BLaER1 treated with 17β-estradiol and CSF1 and Interleukin-3, amounts not matched to agents 10 nM and 100 nM (cell line): Measurements from ENCODE around the gene S1PR3.

Source experiments
- H3K27ac ChIP-seq, 11 experiments: shearing (Covaris generic); formaldehyde crosslinking; 2 replicates each; pipeline ENCODE4 v1.8.1; 2022
- H3K27me3 ChIP-seq, 11 experiments: shearing (Covaris generic); formaldehyde crosslinking; 2 replicates each; pipeline ENCODE4 v1.8.1; 2022
- H3K36me3 ChIP-seq, 11 experiments: shearing (Covaris generic); formaldehyde crosslinking; 2 replicates each; pipeline ENCODE4 v1.8.1; 2022
- H3K4me1 ChIP-seq, 10 experiments: shearing (Covaris generic); formaldehyde crosslinking; 2 replicates each; pipeline ENCODE4 v1.8.1; 2022
- H3K4me2 ChIP-seq, 11 experiments: shearing (Covaris generic); formaldehyde crosslinking; 2 replicates each; pipeline ENCODE4 v1.8.1; 2022
- H3K4me3 ChIP-seq, 10 experiments: shearing (Covaris generic); formaldehyde crosslinking; 2 replicates each; pipeline ENCODE4 v1.8.1; 2022
- H3K9ac ChIP-seq, 11 experiments: shearing (Covaris generic); formaldehyde crosslinking; 2 replicates each; pipeline ENCODE4 v1.8.1; 2022
- H3K9me3 ChIP-seq, 11 experiments: shearing (Covaris generic); formaldehyde crosslinking; replicated peaks in 1 of 11; 2 replicates each; pipeline ENCODE4 v1.8.1; 2022
- H4K20me1 ChIP-seq, 11 experiments: shearing (Covaris generic); formaldehyde crosslinking; 2 replicates each; pipeline ENCODE4 v1.8.1; 2022
- Cebpa-rat ChIP-seq, 11 experiments: shearing (Covaris generic); IDR thresholded peaks; 2 replicates each; pipeline ENCODE4 v1.8.1; 2022

S1PR3 gene

GRCh38 chr9:88974641-88975040 lies 16.6 kb upstream of the S1PR3 start:
- peaks cover 5 to 13% (median 9%) of the 10 kb centered on the region in 11 experiments; a peak in 15 of 22 replicates for H3K9me3 ChIP-seq
- TF ChIP-seq Cebpa-rat (IDR thresholded peaks at IDR 0.05): no peak

GRCh38 chr9:88975966-88976889 lies 15.0 kb upstream of the S1PR3 start:
- TF ChIP-seq Cebpa-rat (IDR thresholded peaks at IDR 0.05): no peak
- no peaks in the 10 kb centered on the region for H3K4me1 ChIP-seq
- H3K9me3 ChIP-seq: peaks cover 13 to 27% (median 22%) of the 10 kb centered on the region in 11 experiments; a peak in 20 of 22 replicates
- no peak overlapping the region for H3K4me3 ChIP-seq
- H3K4me2 ChIP-seq: no peak overlapping the region
- H4K20me1 ChIP-seq: no peaks in the 10 kb centered on the region
- H3K27me3 ChIP-seq: peaks cover 0 to 5% (median 0%) of the 10 kb centered on the region in 11 experiments; a peak in 1 of 22 replicates
- H3K9ac ChIP-seq: no peak overlapping the region
- no peaks in the 10 kb centered on the region for H3K36me3 ChIP-seq
- H3K27ac ChIP-seq: no peak overlapping the region

More at GRCh38 chr9:88974641-88975040, 16.6 kb upstream of the S1PR3 start:
- Histone ChIP-seq H3K4me3 (no peak overlapping the region), H3K4me2 (no peak overlapping the region), H3K27ac (no peak overlapping the region), H3K4me1 (no peaks in the 10 kb centered on the region), H3K9ac (no peak overlapping the region), H3K36me3 (no peaks in the 10 kb centered on the region), H4K20me1 (no peaks in the 10 kb centered on the region), H3K27me3 (peaks cover 0 to 5% (median 0%) of the 10 kb centered on the region in 11 experiments; a peak in 1 of 22 replicates)

GRCh38 chr9:88976890-88977257 lies 14.4 kb upstream of the S1PR3 start:
- no peak overlapping the region for H3K27ac ChIP-seq
- no peak overlapping the region for H3K4me2 ChIP-seq
- no peaks in the 10 kb centered on the region for H3K36me3 ChIP-seq
- no peak overlapping the region for H3K9ac ChIP-seq
- no peak overlapping the region for H3K4me3 ChIP-seq
- H4K20me1 ChIP-seq: no peaks in the 10 kb centered on the region
- no peak for TF ChIP-seq Cebpa-rat (IDR thresholded peaks at IDR 0.05)
- no peaks in the 10 kb centered on the region for H3K4me1 ChIP-seq
- H3K9me3 ChIP-seq: peaks cover 14 to 32% (median 27%) of the 10 kb centered on the region in 11 experiments; a peak in 20 of 22 replicates
- peaks cover 0 to 5% (median 0%) of the 10 kb centered on the region in 11 experiments; a peak in 1 of 22 replicates for H3K27me3 ChIP-seq

- Histone ChIP-seq H3K27me3 (peaks cover 0 to 5% (median 0%) of the 10 kb centered on the region in 11 experiments; a peak in 1 of 22 replicates), H3K36me3 (no peaks in the 10 kb centered on the region), H3K9me3 (peaks cover 18 to 34% (median 27%) of the 10 kb centered on the region in 11 experiments; a peak in 20 of 22 replicates), H3K4me1 (no peaks in the 10 kb centered on the region), H3K27ac (no peak overlapping the region), H3K4me2 (no peak overlapping the region), H3K4me3 (no peak overlapping the region), H4K20me1 (no peaks in the 10 kb centered on the region), H3K9ac (no peak overlapping the region)
- no peak for TF ChIP-seq Cebpa-rat (IDR thresholded peaks at IDR 0.05)
These were observed 13.2 kb upstream of the S1PR3 start for GRCh38 chr9:88978034-88978433.

- Histone ChIP-seq H3K4me3 (no peak overlapping the region), H3K27ac (no peak overlapping the region), H3K27me3 (peaks cover 0 to 5% (median 0%) of the 10 kb centered on the region in 11 experiments; a peak in 1 of 22 replicates), H4K20me1 (no peaks in the 10 kb centered on the region), H3K4me1 (no peaks in the 10 kb centered on the region), H3K9me3 (peaks cover 18 to 34% (median 27%) of the 10 kb centered on the region in 11 experiments; a peak in 20 of 22 replicates), H3K4me2 (no peak overlapping the region), H3K36me3 (no peaks in the 10 kb centered on the region), H3K9ac (no peak overlapping the region)
- TF ChIP-seq Cebpa-rat (IDR thresholded peaks at IDR 0.05): no peak
These were observed 12.2 kb upstream of the S1PR3 start for GRCh38 chr9:88979021-88979420.

GRCh38 chr9:88979791-88980190 lies 11.5 kb upstream of the S1PR3 start:
- no peak overlapping the region for H3K27ac ChIP-seq
- no peak overlapping the region for H3K4me2 ChIP-seq
- no peaks in the 10 kb centered on the region for H3K4me1 ChIP-seq
- H3K9ac ChIP-seq: no peak overlapping the region
- H3K27me3 ChIP-seq: peaks cover 0 to 5% (median 0%) of the 10 kb centered on the region in 11 experiments; a peak in 1 of 22 replicates
- no peak overlapping the region for H3K4me3 ChIP-seq
- no peak for TF ChIP-seq Cebpa-rat (IDR thresholded peaks at IDR 0.05)
- no peaks in the 10 kb centered on the region for H3K36me3 ChIP-seq
- H3K9me3 ChIP-seq: peaks cover 18 to 34% (median 27%) of the 10 kb centered on the region in 11 experiments; a peak in 20 of 22 replicates
- no peaks in the 10 kb centered on the region for H4K20me1 ChIP-seq

GRCh38 chr9:88980740-88981203 lies 10.5 kb upstream of the S1PR3 start:
- no peak overlapping the region for H3K9ac ChIP-seq

GRCh38 chr9:88983865-88984542 lies 7.3 kb upstream of the S1PR3 start:
- Histone ChIP-seq H3K4me3 (no peak overlapping the region), H3K27ac (no peak overlapping the region), H3K9me3 (peaks cover 17 to 33% (median 25%) of the 10 kb centered on the region in 11 experiments; a peak in 20 of 22 replicates), H3K4me1 (peaks cover 0 to 7% (median 5%) of the 10 kb centered on the region in 10 experiments; a peak in 15 of 20 replicates), H3K27me3 (peaks cover 0 to 8% (median 0%) of the 10 kb centered on the region in 11 experiments; a peak in 1 of 22 replicates), H3K4me2 (no peak overlapping the region), H3K36me3 (no peaks in the 10 kb centered on the region), H4K20me1 (no peaks in the 10 kb centered on the region), H3K9ac (no peak overlapping the region)
- TF ChIP-seq Cebpa-rat (IDR thresholded peaks at IDR 0.05): no peak

More at GRCh38 chr9:88980740-88981203, 10.5 kb upstream of the S1PR3 start:
- H3K27me3 ChIP-seq: peaks cover 0 to 5% (median 0%) of the 10 kb centered on the region in 11 experiments; a peak in 1 of 22 replicates
- H3K9me3 ChIP-seq: peaks cover 18 to 34% (median 27%) of the 10 kb centered on the region in 11 experiments; a peak in 20 of 22 replicates
- no peak overlapping the region for H3K4me3 ChIP-seq
- no peaks in the 10 kb centered on the region for H3K36me3 ChIP-seq
- no peaks in the 10 kb centered on the region for H4K20me1 ChIP-seq
- no peak overlapping the region for H3K4me2 ChIP-seq
- no peak for TF ChIP-seq Cebpa-rat (IDR thresholded peaks at IDR 0.05)
- H3K27ac ChIP-seq: no peak overlapping the region
- H3K4me1 ChIP-seq: no peaks in the 10 kb centered on the region

- H3K36me3 ChIP-seq: no peaks in the 10 kb centered on the region
- no peak overlapping the region for H3K4me2 ChIP-seq
- no peak overlapping the region for H3K27ac ChIP-seq
- peaks cover 0 to 8% (median 0%) of the 10 kb centered on the region in 11 experiments; a peak in 1 of 22 replicates for H3K27me3 ChIP-seq
- peaks cover 3 to 12% (median 10%) of the 10 kb centered on the region in 10 experiments; a peak in 19 of 20 replicates for H3K4me1 ChIP-seq
- no peaks in the 10 kb centered on the region for H4K20me1 ChIP-seq
- no peak for TF ChIP-seq Cebpa-rat (IDR thresholded peaks at IDR 0.05)
- no peak overlapping the region for H3K9ac ChIP-seq
- H3K4me3 ChIP-seq: no peak overlapping the region
- H3K9me3 ChIP-seq: peaks cover 12 to 28% (median 20%) of the 10 kb centered on the region in 11 experiments; a peak in 20 of 22 replicates
These were observed 6.8 kb upstream of the S1PR3 start for GRCh38 chr9:88984543-88984883.
